HG03139 (cell line): ENCODE results near the gene POLG.

ENCODE experiments used
- ATAC-seq: cut with Tn5 transposase; IDR thresholded peaks from one replicate; pipeline ENCODE4 v1.9.1; 2021; ENCODE audit not compliant: unreplicated experiment

The POLG gene

DNA sequence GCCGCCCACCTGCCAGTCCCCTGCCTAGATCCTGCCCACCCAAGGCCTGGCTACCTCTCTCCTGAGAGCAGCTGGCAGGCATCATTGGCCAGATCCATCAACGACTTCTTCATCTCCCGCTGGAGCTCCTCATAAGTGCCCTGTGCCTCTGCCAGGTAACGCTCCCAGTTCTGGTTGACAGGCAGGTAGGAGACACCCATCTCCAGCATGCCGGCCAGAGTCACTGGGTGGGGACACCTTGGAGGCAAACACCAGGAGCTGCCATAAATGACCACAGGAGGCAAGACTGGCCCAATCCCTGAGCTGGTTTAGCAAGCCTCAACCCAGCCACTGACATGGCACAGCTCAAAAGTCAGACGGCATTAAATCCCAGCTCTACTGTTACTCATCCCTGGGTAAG lies 7.5 kb downstream of the POLG start:
- ATAC-seq, result no peak

DNA sequence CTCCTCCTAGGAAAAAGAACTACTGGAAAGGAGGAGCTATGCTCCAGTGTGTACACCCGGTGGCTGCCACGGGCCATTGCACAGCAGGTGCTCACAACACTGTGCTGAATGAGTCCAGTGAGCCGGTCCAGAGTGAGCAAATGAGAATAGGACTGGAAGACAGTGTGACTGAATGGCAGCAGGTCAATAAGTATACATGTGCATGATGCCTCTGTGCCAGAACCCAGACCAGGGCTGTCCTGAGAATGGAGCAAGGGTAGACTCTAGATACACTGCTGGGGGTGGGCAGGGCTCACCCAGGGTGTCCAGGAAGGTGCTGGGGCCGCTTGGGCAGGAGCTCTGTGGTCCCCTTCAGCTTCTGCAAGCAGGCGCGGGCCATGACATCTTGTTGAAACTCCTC lies 8.3 kb downstream of the POLG start:
- no peak for ATAC-seq

GRCh38 chr15:89325039-89325803 lies 9.4 kb downstream of the POLG start:
- ATAC-seq, result no peak

DNA sequence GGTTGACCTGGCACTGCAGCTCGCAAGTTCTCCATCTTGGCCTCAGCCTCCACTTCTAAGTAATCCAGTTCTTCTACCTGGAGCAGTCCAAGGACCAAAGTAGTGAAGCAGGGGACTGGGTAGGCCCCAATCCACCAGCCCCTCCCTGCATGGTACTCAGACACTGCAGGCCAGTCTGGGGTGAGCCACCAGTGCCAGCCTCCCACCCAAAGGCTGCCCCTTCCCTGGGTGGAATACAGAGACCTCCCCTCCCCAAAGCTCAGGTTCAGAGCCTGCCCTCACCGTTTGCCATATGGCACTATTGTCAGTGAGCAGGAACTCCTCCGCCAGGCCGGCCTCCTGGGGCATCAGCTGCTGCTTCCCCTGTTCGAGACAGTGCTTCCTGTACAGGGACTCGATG lies 10.8 kb downstream of the POLG start:
- no peak for ATAC-seq

- no peak for ATAC-seq
Measured at GRCh38 chr15:89322822-89323221, 11.8 kb downstream of the POLG start.

DNA sequence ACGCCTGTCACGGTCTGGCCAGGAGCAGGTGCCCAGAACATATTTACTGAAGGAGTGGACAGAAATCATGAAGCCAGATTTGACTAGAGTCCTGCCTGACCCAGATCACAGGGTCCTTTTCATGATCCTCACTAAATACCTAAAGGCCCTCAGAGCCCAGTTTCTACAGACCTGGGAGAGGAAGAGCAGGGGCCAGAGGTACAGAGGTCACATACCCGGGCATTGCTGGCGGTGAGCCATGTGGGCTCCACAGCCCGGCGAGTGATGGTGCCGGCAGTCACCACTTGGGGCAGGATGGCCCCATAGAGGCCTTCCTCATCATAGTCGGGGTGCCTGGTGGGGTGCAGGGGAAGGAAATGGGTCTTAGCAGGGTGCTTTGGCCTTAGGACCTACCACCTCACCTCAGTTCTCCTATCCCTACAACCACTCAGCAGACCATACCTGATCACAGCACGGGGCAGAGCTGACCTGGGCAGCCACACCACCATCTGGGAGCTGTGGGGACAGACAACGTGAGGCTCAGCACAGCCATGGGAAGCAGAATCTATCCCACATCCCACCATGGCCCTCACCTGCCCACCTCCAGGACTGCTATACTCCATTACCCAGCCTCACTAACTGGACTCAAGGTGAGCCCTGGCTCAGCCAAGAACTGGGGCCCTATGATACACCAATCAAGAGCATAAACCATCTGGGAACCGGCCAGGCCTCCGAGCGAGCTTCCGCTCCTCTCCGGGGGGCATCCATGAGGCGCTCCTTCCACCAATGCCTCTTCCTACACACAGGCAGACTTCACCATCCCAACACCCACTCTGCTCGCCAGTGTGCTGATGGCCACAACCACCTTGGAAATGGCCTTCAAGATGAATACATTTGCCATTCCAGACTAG lies 12.9 kb downstream of the POLG start:
- ATAC-seq, result no peak

- ATAC-seq, result no peak
Measured at GRCh38 chr15:89320200-89320599, 14.4 kb downstream of the POLG start.

- no peak for ATAC-seq
Measured at GRCh38 chr15:89319678-89320077, 14.9 kb downstream of the POLG start.

GRCh38 chr15:89317186-89317720 lies 17.4 kb downstream of the POLG start:
- ATAC-seq, result no peak

DNA sequence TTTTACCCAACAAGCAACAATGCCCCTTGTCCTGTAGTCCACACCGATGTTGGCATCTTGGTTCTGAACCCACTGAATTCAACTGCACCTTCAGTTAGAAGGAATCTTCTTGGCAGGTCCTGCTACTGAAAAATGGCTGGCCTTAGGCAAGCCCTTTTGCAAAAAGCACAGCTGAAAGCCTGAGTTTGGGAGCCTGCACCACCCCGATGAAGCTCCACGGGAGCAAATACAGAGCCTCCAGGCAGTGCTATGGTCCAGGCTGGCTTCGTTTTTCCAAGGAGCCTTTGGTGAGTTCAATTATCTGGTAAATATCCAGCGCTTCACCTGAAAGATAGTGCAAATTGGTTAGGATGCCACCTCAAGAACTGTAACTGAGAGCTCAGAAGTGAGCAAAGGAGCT lies 18.1 kb downstream of the POLG start:
- ATAC-seq, result no peak

DNA sequence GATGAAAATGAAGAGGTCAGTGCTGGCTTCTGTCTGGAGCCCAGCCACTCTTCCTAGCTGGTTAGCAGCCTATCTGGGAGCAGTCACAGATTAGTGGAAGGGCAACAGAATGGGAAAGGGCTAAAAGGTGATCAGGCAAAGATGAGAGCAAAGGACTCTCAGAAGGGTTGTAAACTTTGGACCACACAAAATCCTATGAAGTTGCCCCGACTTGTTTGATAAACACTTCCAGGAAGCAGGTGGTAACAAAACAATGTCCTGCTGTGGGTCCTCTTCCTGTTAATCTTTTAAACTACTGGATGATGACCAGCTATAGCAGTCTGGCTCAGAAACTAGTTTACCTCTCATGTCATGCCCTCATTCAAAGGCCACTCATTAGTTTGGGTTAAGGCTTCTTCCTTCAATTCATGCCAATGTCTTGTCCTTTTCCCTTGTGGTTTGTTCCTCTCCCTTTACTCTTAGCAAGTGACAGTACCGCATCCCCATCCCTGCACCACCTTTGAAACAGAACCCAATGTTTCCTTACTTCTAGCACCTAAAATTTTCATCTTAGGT lies 19.2 kb downstream of the POLG start:
- no peak for ATAC-seq

DNA sequence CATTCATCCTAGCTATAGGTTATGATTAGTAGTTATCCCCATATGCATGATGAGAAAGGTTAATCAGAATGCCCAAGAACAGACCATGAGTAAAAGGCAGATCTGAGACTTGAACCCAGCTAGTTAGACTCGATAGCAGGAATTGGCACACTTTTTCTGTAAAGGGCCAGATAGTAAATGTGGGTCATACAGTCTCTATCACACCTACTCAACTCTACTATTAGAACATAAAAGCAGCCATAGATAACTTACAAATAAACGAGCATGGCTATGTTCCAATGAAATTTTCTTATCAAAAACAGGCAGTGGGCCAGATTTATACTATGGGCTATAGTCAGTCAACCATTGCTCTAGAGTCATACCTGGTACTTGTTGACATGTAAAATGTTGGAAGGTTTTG lies 24.6 kb downstream of the POLG start:
- ATAC-seq, result no peak

DNA sequence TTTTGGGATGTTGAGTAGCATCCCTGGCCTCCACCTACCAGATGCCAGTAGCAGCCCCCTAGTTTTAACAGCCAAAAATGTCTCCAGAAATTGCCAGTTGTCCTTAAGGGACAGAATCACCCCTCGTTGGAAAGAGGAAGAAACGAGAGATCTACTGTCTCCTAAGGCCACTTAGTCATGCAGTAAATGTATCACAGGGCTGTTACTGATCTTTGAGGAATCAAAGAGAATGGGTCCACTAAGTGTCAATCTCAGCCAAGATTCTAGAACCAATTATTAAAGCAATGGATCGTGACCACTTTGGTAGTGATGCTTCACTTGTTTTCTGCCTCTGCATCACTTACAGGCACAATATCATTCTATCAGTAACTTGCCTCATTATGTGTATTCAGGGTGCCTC lies 26.4 kb downstream of the POLG start:
- ATAC-seq, result no peak

DNA sequence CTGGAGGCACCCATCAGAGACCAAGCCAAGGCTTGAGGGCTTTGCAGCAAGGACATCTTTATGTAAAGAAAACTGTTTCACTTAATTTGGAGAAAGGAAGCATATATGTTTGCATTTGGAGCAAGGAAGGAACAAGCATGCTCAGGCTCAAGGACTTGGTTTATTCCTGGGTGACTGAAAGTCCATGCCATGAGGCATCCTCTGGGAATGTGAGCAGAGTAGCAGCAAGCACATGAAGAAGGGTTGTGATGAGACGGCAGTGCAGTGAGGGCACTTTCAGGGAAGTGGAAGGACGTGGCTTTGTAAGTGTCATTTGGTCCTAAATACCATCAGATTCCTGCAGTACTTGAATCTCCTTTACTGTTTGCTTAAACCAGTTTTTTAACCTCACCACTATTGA lies 26.8 kb downstream of the POLG start:
- no peak for ATAC-seq

DNA sequence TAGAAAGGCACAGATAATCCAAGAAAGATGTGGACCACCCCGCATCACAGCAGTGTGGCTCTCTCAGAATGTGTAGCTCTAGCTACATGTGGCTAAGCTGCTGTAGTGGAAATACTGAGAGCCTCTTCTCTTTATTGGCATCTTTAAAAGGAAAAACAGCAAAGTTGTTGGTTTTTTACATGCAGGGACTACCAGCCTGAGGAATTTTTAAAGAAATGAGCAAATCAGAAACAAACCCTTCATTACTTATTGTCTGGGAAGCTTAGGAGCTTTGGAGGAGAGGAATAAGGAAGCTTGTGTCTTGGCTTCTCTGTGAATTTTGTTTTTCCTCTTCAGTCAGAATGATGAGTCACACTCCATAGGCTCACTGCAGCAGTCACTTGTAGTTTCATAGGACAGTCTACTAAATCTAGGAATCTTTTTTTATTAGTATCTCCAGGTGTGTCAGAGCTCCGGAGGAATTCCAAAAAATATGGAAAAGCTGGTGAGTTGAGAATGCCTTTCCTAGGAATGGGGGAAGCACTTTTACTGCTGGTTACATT lies 27.5 kb downstream of the POLG start:
- ATAC-seq, result no peak

GRCh38 chr15:89305395-89305794 lies 29.2 kb downstream of the POLG start:
- ATAC-seq, result no peak

GRCh38 chr15:89303986-89304385 lies 30.6 kb downstream of the POLG start:
- ATAC-seq, result no peak

- no peak for ATAC-seq
Measured at GRCh38 chr15:89301304-89302089, 33.1 kb downstream of the POLG start.

- no peak for ATAC-seq
Measured at GRCh38 chr15:89299896-89300295, 34.7 kb downstream of the POLG start.

DNA sequence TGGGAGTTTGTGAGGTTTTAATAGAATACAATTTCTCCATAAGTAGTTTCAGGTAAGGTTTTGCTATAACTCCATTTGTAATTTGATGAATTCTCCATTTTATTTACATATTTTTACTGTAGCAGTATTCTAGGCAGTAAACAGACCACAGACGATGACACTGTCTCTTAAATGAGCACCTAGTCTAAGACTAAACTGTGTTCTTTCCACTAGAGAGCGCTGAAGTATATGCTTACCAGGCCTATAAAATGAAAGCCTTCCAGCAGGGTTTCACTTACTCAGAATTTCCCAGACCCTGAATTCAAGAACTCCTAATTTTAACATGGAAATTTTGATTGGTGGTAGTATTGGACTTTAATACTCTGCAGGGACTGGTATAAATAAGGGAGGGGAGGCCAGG lies 41.6 kb downstream of the POLG start:
- ATAC-seq, result no peak
